A549 treated with Hydrocortisone at 1 μM for 4 hours (cell line): ENCODE measurements around the gene TMEM97. TPM values are rescaled to one million over a fixed set of nuclear protein-coding genes. Genes with fewer than 3 reads are reported as not detected.

Experiments
- total RNA-seq: library from RNA; stranded (reverse); fragments of 200-300 nt; extraction: Qiagen RNA extraction; gene quantifications from 5 replicates; pipeline ENCODE4 v1.2.3, GENCODE V29; 2022

TMEM97 gene
- total RNA-seq: 39.9 to 51.0 TPM (median 44.5 TPM) in 5 replicates

GRCh38 chr17:28318759-28319597, at the start of gene TMEM97:
TSS of gene TMEM97 (plus strand) at chr17:28319200. CDS start at chr17:28319240, 40 bp downstream.

DNA sequence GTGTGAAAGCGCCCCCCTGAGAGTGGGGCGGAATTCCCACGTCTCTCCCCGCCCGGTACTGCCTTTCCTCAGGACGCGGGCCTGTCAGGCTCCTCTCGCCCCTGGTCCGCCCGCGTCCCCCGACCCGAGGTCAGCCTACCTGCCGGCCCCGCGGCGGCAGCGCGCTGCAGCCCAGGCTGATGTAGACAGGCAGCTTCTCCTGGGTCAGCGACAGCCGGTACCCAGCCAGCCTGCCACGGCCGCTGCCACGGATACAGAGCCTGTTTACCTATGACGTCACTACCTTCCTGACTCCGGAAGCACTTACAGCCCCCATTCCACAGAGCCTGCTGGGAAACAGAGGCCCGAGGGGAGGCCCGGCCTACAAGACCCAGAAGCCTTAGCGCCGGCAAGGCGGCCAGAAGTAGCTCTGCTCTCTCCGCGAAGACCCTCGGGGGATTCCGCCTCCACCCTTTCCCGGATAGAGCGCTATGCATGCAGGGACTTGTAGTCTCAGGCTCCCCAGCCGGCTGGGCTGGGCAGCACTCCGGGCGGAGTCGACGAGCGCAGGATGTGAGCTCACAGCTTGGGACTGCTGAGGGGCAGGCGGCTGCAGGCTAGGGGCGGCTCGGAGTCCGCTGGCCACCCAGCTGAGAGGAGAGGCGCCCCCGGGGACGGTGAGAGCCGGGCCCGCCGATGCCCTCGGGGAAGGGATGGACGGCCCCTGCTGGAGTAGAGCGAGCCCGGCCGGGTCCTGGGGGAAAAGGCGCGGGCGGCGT, 16.4 kb downstream of the TMEM97 start, which contains the start of the genes IFT20 and TNFAIP1:
TSS of gene IFT20 (minus strand) at position 272 of the 758 bp plus-strand sequence. CDS start 3,487 bp downstream, outside the sequence.
TSS of gene TNFAIP1 (plus strand) at position 561 of the 758 bp plus-strand sequence. CDS start 3,761 bp downstream, outside the sequence.

GRCh38 chr17:28357061-28357900, 38.3 kb downstream of the TMEM97 start, which contains the start of gene POLDIP2:
TSS of gene POLDIP2 (minus strand) at chr17:28357527. CDS start at chr17:28357448, 79 bp downstream.

DNA sequence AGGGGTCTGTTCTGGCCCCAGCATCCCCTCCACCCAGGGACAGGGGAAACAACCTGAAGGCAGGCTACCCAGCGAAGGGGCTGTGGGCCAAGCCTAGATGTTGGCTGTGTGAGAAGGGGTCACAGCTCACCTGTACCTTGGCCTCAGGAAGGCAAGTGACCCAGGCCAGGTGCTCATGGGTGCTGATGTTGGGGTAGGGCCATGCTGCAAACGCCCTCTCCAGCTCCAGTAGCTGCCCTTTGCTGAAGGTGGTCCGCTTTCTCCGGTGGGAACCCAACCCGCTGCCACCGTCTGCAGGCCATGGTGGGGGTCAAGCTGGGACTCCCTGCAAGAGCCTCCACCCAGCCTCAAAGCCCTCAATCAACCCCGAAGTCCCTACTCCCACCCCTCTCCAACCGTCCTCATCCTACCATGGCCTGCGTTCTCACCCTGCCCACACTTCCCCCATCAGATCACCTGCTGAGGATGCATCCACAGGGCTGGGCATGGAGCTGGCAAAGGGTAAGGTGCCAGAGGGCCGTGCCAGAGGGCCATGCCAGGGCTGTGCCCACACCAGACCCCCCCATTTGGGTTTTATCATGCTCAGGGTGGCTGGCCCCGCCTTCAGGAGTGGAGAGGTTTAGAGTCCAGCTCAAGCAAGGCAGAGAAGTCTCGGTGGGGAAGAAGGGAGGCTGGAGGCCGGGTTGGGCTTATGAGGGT, 45.8 kb downstream of the TMEM97 start, which contains the start of gene SEBOX:
TSS of gene SEBOX (minus strand) at position 535 of the 699 bp plus-strand sequence. CDS start at position 487, 48 bp downstream.

DNA sequence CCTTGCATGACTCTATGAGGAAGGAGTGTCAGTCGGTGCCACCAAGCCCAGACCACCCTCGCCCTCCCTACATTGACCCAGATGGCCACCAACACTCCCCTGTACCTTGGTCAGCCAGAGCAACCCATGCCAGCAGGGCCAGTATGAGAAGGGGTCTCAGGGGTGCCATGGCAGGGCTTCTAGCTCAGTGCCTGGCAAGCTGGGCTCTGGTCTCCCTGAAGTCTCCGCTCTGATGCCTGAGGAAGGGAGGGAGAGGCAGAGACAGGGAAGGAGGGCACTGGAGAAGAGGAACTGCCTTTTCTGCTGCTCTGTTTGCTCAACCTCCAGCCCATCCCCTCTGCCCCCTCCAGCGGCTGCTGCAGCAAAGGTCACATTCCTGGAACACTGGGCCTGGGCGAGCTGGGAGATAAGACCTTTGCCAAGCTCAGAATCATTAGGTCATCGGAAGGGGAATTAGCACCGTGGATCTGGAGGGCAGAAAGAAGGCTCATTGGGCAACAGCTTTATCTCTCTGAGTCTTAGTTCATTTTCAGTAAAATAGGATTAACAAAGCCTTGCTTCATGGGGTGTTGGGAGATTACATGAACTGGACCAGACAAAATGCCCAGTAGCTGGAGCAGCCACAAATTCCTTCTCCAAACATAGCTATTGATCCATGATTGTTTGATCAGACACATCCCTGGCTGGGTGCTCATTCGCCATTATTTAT, 51.2 kb downstream of the TMEM97 start, which contains the start of gene VTN:
TSS of gene VTN (minus strand) at position 273 of the 709 bp plus-strand sequence. CDS start at position 169, 104 bp downstream.

DNA sequence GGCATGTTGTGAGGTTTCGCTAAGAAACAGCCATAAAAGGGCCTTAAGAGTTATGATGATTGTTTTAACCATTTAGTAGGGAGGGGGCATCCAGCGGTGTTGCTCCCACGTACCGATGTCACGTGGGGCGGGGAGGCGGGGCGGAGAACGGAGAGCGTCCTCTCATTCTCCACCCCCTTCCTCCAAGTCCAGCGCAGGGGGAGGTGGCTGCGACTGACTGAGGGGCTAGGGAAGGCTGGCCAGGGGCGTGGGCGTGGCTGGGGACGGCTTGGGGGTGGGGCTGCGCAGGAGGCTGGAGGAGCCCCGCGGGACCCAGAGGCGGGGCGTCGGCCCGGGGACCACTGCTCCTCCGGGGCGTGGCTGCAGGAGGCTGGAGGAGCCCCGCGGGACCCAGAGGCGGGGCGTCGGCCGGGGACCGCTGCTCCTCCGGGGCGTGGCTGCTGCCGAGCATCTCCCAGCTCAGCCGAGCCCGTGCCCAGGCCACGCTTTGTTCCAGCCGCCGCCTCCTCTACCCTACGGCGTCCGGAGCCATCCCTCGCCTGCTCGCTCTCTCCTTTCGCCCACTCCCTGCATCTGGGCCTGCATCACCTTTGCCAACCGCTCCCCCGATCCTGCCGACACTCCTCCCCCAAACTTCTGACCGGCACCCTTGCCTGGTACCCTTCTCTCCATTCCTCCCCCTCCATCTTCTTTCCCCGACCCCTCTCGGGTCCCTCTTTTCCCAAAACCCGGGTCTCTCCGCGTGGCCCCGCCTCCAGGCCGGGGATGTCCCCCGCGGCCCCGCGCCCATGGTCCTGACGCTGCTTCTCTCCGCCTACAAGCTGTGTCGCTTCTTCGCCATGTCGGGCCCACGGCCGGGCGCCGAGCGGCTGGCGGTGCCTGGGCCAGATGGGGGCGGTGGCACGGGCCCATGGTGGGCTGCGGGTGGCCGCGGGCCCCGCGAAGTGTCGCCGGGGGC, 52.5 kb downstream of the TMEM97 start, which contains the start of gene SARM1:
TSS of gene SARM1 (plus strand) at position 450 of the 958 bp plus-strand sequence. CDS start at position 789, 339 bp downstream.

Other genes starting within 250 kb of the TMEM97 start
- 45.9 to 57.9 TPM (median 53.5 TPM) in 5 replicates for gene IFT20, start 16.3 kb downstream of the TMEM97 start, total RNA-seq
- gene TNFAIP1, start 16.6 kb downstream of the TMEM97 start, total RNA-seq: 42.9 to 52.7 TPM (median 46.9 TPM) in 5 replicates
- gene POLDIP2, start 38.3 kb downstream of the TMEM97 start, total RNA-seq: 153 to 165 TPM (median 160 TPM) in 5 replicates
- gene SEBOX, start 46.0 kb downstream of the TMEM97 start, total RNA-seq: not detected in 5 replicates
- gene VTN, start 51.1 kb downstream of the TMEM97 start, total RNA-seq: 17.1 to 25.8 TPM (median 20.1 TPM) in 5 replicates
- 5.1 to 6.4 TPM (median 5.6 TPM) in 5 replicates for gene SARM1, start 52.5 kb downstream of the TMEM97 start, total RNA-seq
- gene SLC46A1, start 87.0 kb downstream of the TMEM97 start, total RNA-seq: 16.7 to 20.9 TPM (median 19.8 TPM) in 5 replicates
- gene SLC13A2, start 154.4 kb downstream of the TMEM97 start, total RNA-seq: 0.08 to 0.18 TPM (median 0.12 TPM) in 5 replicates
- 0.02 to 0.05 TPM in 2 of 5 replicates, not detected in the others for gene FOXN1, start 187.1 kb downstream of the TMEM97 start, total RNA-seq
- 24.2 to 31.7 TPM (median 27.6 TPM) in 5 replicates for gene UNC119, start 233.4 kb downstream of the TMEM97 start, total RNA-seq